ENCODE results near the gene ZNF225. TPM values are rescaled to one million over a fixed set of nuclear protein-coding genes. Genes with fewer than 3 reads are reported as not detected.
"Not testable (repeated sequence)": the region's sequence is repeated elsewhere in the genome, so short reads cannot be mapped to it uniquely, and the experiment has no call there.

Gene ZNF225
- total RNA-seq, 1 experiment from 2014 or later: 4.4 TPM

GRCh38 chr19:44142059-44142433 lies 28.8 kb downstream of the ZNF225 start:
- no peak for DNase-seq (ENCODE audit: low read depth, low spot score)
- in situ Hi-C loops (cut with HindIII; ENCODE audit: low pct_unique_long_range_greater_than_20kb, low sequenced_read_pairs): no loop called here

DNA sequence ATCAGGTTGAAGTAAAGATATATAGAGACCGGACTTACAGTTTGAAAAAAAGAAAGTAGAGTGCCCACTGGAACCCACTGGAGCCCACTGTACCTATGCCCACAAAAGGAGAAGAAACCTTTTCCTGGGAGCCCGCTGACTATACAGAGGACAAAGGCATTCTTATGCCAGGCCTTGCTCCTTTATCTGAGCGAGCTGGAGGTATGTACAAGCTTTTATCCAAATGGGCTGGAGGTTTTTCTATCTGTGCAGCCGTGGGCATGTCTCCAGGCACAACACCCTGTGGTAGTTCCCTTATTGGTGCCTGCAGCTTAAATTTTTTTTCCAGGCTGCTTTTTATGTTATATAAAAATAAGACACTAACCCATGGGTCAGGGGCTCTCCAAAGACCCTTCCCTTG lies 36.6 kb downstream of the ZNF225 start:
- DNase-seq (ENCODE audit: low read depth, low spot score): no peak
- in situ Hi-C loops (cut with HindIII; ENCODE audit: low pct_unique_long_range_greater_than_20kb, low sequenced_read_pairs): no loop called here

DNA sequence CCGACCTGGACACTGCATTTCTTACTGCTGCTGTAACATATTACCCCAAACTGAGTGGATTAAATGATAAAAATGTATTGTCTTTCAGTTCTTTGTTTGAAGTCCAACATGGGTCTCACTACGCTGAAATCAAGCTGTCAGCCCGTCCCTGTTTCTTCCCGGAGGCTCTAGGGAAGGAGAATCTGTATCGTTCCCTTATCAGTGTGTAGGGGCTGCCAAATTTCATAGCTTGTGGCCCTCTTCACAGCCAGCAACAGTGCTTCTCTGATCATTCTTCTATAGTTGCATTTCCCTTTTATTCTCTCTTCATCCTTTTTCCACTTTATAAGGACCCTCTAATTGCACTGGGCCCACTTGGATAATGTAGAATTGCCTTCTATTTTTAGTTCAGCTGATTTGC lies 38.3 kb downstream of the ZNF225 start:
- no peak for DNase-seq (ENCODE audit: low read depth, low spot score)
- in situ Hi-C loops (cut with HindIII; ENCODE audit: low pct_unique_long_range_greater_than_20kb, low sequenced_read_pairs): no loop called here

GRCh38 chr19:44156475-44156874 lies 43.3 kb downstream of the ZNF225 start:
- in situ Hi-C loops (cut with HindIII; ENCODE audit: low pct_unique_long_range_greater_than_20kb, low sequenced_read_pairs): no loop called here
- DNase-seq (ENCODE audit: low read depth, low spot score): no peak

GRCh38 chr19:44163789-44164188 lies 50.6 kb downstream of the ZNF225 start:
- no peak for DNase-seq (ENCODE audit: low read depth, low spot score)
- in situ Hi-C loops (cut with HindIII; ENCODE audit: low pct_unique_long_range_greater_than_20kb, low sequenced_read_pairs): no loop called here

GRCh38 chr19:44164327-44164672 lies 51.1 kb downstream of the ZNF225 start:
- DNase-seq (ENCODE audit: low read depth, low spot score): no peak
- in situ Hi-C loops (cut with HindIII; ENCODE audit: low pct_unique_long_range_greater_than_20kb, low sequenced_read_pairs): no loop called here

DNA sequence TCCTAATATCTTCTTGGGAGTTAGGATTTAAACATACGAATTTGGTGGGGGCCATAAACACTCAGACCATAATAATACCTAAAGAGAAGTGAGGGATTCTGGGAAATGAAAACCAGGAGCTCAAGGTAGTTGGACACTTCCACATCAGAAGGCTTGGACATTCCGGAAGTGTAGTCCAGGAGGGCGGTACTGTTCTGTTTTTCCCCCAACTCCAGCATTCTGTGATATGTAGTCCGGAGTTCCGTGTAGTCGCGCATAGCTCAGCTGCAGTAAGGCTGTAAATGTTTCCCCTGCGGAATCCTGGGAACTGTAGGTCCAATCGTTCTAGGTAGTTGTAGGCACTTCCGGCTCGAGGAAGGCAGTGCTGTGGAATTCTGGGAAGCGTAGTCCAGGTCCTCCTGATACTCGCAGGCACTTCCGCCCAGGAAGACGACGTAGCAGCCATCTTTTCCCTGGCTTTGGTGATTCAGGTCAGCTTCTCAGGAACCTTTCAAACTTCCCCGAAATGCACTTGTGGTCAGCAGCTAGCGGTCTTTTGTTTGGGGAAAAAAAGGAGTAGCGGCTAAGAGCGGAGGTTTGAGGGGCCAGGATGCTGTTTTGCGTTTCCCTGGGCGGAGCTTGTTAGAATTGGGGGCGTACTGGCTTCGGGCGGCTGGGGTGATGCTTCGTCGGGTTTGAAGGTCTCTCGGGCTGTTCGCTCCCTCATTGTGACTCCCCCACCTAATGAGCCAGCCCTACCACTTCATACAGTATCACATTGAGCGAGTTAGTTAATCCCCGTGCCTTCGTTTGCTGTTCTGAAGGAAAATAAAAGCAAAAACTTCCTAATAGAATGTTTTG lies 51.7 kb downstream of the ZNF225 start, which contains the start of gene ZNF226:
ZNF226 (plus strand) TSS at position 428 of the 840 bp plus-strand sequence. CDS start 4,981 bp downstream, outside the sequence.
- peak; percentile 98 for DNase-seq (ENCODE audit: low read depth, low spot score)
- in situ Hi-C loops (cut with HindIII; ENCODE audit: low pct_unique_long_range_greater_than_20kb, low sequenced_read_pairs): no loop called here

GRCh38 chr19:44170660-44171059 lies 57.5 kb downstream of the ZNF225 start:
- in situ Hi-C loops (cut with HindIII; ENCODE audit: low pct_unique_long_range_greater_than_20kb, low sequenced_read_pairs); DNase-seq (ENCODE audit: low read depth, low spot score): not testable (repeated sequence)

DNA sequence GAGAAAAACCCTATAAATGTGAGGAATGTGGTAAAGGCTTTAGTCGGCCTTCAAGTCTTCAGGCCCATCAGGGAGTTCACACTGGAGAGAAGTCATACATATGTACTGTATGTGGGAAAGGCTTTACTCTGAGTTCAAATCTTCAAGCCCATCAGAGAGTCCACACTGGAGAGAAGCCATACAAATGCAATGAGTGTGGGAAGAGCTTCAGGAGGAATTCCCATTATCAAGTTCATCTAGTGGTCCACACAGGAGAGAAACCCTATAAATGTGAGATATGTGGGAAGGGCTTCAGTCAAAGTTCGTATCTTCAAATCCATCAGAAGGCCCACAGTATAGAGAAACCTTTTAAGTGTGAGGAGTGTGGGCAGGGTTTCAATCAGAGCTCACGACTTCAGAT lies 63.4 kb downstream of the ZNF225 start:
- in situ Hi-C loops (cut with HindIII; ENCODE audit: low pct_unique_long_range_greater_than_20kb, low sequenced_read_pairs): no loop called here
- DNase-seq (ENCODE audit: low read depth, low spot score): no peak

DNA sequence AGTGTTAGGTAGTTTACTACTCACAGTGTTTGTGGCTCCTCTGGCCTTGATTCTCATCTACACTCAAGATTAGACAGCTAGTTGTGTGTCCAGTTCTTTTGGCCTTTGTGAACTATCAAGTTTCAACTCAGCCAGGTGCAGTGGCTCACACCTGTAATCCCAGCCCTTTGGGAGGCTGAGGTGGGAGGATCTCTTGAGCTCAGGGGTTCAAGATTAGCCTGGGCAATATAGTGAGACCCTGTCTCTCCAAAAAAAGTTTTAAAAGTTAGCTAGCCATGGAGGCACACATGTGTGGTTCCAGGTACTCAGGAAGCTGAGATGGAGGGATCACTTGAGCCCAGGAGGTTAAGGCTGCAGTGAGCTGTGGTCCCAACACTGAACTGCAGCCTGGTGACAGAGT lies 67.8 kb downstream of the ZNF225 start:
- in situ Hi-C loops (cut with HindIII; ENCODE audit: low pct_unique_long_range_greater_than_20kb, low sequenced_read_pairs): no loop called here
- DNase-seq (ENCODE audit: low read depth, low spot score): no peak

- in situ Hi-C loops (cut with HindIII; ENCODE audit: low pct_unique_long_range_greater_than_20kb, low sequenced_read_pairs): no loop called here
- no peak for DNase-seq (ENCODE audit: low read depth, low spot score)
Observed at GRCh38 chr19:44182145-44182544, 68.9 kb downstream of the ZNF225 start.

Small RNAs within 50 kb of the gene (small RNA-seq; reads per million reads assigned to genes)
- 0 reads per million in 2 experiments for gene RNU6-902P

Other genes starting within 250 kb of the ZNF225 start
- 0.40 TPM in 1 of 2 replicates, not detected in the other for gene ZNF404, start 229.4 kb upstream of the ZNF225 start, total RNA-seq (2014; rRNA removed; shearing (Covaris generic))
- gene ZNF45, start 178.1 kb upstream of the ZNF225 start, total RNA-seq (2014; rRNA removed; shearing (Covaris generic)): 9.5 and 12.5 TPM in 2 replicates
- 1.6 and 3.0 TPM in 2 replicates for gene ZNF221, start 162.2 kb upstream of the ZNF225 start, total RNA-seq (2014; rRNA removed; shearing (Covaris generic))
- gene ZNF155, start 129.2 kb upstream of the ZNF225 start, total RNA-seq (2014; rRNA removed; shearing (Covaris generic)): 7.5 and 7.9 TPM in 2 replicates
- gene ZNF230, start 110.4 kb upstream of the ZNF225 start, total RNA-seq (2014; rRNA removed; shearing (Covaris generic)): 3.3 and 6.6 TPM in 2 replicates
- 5.5 and 9.0 TPM in 2 replicates for gene ZNF222, start 88.0 kb upstream of the ZNF225 start, total RNA-seq (2014; rRNA removed; shearing (Covaris generic))
- 3.7 and 3.9 TPM in 2 replicates for gene ZNF223, start 61.4 kb upstream of the ZNF225 start, total RNA-seq (2014; rRNA removed; shearing (Covaris generic))
- 3.2 and 3.5 TPM in 2 replicates for gene ZNF284, start 41.2 kb upstream of the ZNF225 start, total RNA-seq (2014; rRNA removed; shearing (Covaris generic))
- gene ZNF224, start 19.0 kb upstream of the ZNF225 start, total RNA-seq (2014; rRNA removed; shearing (Covaris generic)): 17.7 and 22.4 TPM in 2 replicates
- 7.0 and 7.4 TPM in 2 replicates for gene ZNF234, start 28.2 kb downstream of the ZNF225 start, total RNA-seq (2014; rRNA removed; shearing (Covaris generic))
- 9.5 and 21.2 TPM in 2 replicates for gene ZNF226, start 51.7 kb downstream of the ZNF225 start, total RNA-seq (2014; rRNA removed; shearing (Covaris generic))
- 16.2 and 16.7 TPM in 2 replicates for gene ZNF227, start 99.1 kb downstream of the ZNF225 start, total RNA-seq (2014; rRNA removed; shearing (Covaris generic))
- 0.35 and 0.61 TPM in 2 replicates for gene ZNF233, start 146.5 kb downstream of the ZNF225 start, total RNA-seq (2014; rRNA removed; shearing (Covaris generic))
- 4.7 and 5.1 TPM in 2 replicates for gene ZNF235, start 191.6 kb downstream of the ZNF225 start, total RNA-seq (2014; rRNA removed; shearing (Covaris generic))
- gene ZNF112, start 243.3 kb downstream of the ZNF225 start, total RNA-seq (2014; rRNA removed; shearing (Covaris generic)): 2.9 and 3.1 TPM in 2 replicates

All from SK-MEL-5 (cell line).